GM12891 (cell line): ENCODE data around the gene FBXL12.
"Not testable (repeated sequence)": the region's sequence is repeated elsewhere in the genome, so short reads cannot be mapped to it uniquely, and the experiment has no call there.

Experiments used
- PAX5 ChIP-seq: IDR thresholded peaks from 2 replicates; pipeline ENCODE4 v1.6.1; 2011; ENCODE audit warnings: low read length, moderate library complexity, mild to moderate bottlenecking; ENCODE audit not compliant: insufficient read depth, severe bottlenecking
- POLR2A ChIP-seq: IDR thresholded peaks from 2 replicates; pipeline ENCODE4 v1.6.1; 2011; ENCODE audit warnings: low read depth, low read length, control low read depth
- POLR2AphosphoS5 ChIP-seq: IDR thresholded peaks from 2 replicates; pipeline ENCODE4 v1.6.1; 2011; ENCODE audit warnings: low read depth, low read length, control low read depth
- POU2F2 ChIP-seq: IDR thresholded peaks from 2 replicates; pipeline ENCODE4 v1.6.1; 2011; ENCODE audit warnings: low read depth, mild to moderate bottlenecking, control low read depth, low read length, moderate library complexity
- TAF1 ChIP-seq: IDR thresholded peaks from 2 replicates; pipeline ENCODE4 v1.6.1; 2011; ENCODE audit warnings: low read depth, low read length, control low read depth

- not testable (repeated sequence) for TF ChIP-seq POLR2A, POLR2AphosphoS5, TAF1, PAX5, POU2F2
These were observed 34.7 kb downstream of the FBXL12 start for GRCh38 chr19:9784163-9784496.
